Measurements from ENCODE around the gene DHFR. TPM values are rescaled to one million over a fixed set of nuclear protein-coding genes. Genes with fewer than 3 reads are reported as not detected.
A peak's percentile ranks its signal among the peaks of the same experiment; 100 is the strongest.
"Not testable (repeated sequence)": the region's sequence is repeated elsewhere in the genome, so short reads cannot be mapped to it uniquely, and the experiment has no call there.

Gene DHFR
- total and polyA plus RNA-seq, 9 donors = 28.0 to 52.0 (median 34.5) TPM

DNA sequence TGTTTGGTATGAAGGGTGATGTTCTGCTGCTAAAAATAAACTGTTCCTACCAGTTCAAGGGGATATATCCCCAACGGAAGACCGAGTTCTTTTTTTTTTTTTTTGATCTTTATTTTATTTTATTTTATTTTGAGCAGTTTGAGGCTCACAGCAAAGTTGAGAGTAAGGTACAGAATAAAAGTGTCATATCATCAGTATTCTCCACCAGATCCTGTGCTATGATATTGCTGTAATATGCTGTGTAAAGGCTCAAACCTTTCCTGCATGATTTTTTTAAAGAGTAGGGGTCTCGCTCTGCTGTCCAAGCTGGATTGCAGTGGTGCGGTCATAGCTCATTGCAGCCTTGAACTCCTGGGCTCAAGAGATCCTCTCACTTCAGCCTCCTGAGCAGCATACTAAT, 34.8 kb upstream of the DHFR start:
- H3K36me3 ChIP-seq (ENCODE audit: control insufficient read depth, insufficient read depth, low read length) = no peaks in the 10 kb centered on the region
- no peak overlapping the region for H3K27ac ChIP-seq (ENCODE audit: low read length)
- H3K27me3 ChIP-seq (ENCODE audit: control insufficient read depth, insufficient read depth, low read length) = no peaks in the 10 kb centered on the region
- no peaks in the 10 kb centered on the region for H3K9me3 ChIP-seq (replicated peaks; ENCODE audit: control insufficient read depth, low read depth, low read length)
- no peaks in the 10 kb centered on the region for H3K4me1 ChIP-seq (ENCODE audit: control insufficient read depth, insufficient read depth, low read length)
- no peak for DNase-seq
- H3K4me3 ChIP-seq (ENCODE audit: low read length) = no peak overlapping the region
- 100% methylated on average over 2 of the region's 4 CpGs for WGBS (ENCODE audit: insufficient coverage)

DNA sequence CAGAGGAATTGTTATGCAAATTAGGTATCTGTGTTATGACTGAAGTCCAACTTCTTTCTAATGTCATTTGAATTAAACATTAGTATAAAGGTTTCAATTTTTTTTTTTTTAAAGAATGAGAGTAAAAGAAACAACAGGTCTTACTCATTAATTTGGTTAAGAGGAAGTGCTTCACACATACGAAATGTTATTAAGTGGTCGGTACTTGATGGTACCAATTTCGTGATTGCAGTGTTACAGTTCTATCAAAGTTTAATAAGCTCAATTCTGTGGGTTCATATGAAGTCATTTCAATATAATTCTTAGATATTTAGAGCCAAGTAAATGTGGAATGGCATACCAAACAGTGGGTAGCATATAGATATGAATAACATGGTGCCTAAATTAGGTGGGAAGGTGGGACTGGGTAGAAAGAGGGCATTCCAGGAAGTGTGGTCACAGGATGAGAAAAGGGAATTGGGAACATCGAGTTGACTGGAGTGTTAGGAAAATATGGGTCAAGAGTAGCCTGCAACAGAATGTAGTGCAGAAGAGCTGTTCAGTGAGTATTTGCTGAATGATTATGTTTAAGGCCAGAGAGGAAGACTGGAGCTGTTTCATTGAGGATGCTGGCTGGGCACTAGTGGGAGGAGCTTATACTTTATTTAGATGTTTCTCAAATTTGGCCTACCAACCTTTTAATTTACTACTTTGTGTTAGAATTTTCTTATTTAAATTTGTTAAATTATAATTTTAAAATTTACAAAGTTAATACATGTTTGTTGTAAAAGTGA, 34.1 kb upstream of the DHFR start:
- Histone ChIP-seq H3K4me3 (ENCODE audit: low read length) (no peak overlapping the region), H3K27me3 (ENCODE audit: control insufficient read depth, insufficient read depth, low read length) (no peaks in the 10 kb centered on the region), H3K4me1 (ENCODE audit: control insufficient read depth, insufficient read depth, low read length) (no peaks in the 10 kb centered on the region), H3K9me3 (replicated peaks; ENCODE audit: control insufficient read depth, low read depth, low read length) (no peaks in the 10 kb centered on the region), H3K27ac (ENCODE audit: low read length) (no peak overlapping the region), H3K36me3 (ENCODE audit: control insufficient read depth, insufficient read depth, low read length) (no peaks in the 10 kb centered on the region)
- no peak for DNase-seq
- 71% methylated on average over 1 of the region's 4 CpGs for WGBS (ENCODE audit: insufficient coverage)

GRCh38 chr5:80686757-80687156, 32.0 kb upstream of the DHFR start:
- H3K27me3 ChIP-seq (ENCODE audit: control insufficient read depth, insufficient read depth, low read length) = no peaks in the 10 kb centered on the region
- H3K27ac ChIP-seq (ENCODE audit: low read length) = no peak overlapping the region
- H3K9me3 ChIP-seq (replicated peaks; ENCODE audit: control insufficient read depth, low read depth, low read length) = no peaks in the 10 kb centered on the region
- H3K4me1 ChIP-seq (ENCODE audit: control insufficient read depth, insufficient read depth, low read length) = no peaks in the 10 kb centered on the region
- H3K4me3 ChIP-seq (ENCODE audit: low read length) = no peak overlapping the region
- no peaks in the 10 kb centered on the region for H3K36me3 ChIP-seq (ENCODE audit: control insufficient read depth, insufficient read depth, low read length)
- peak; percentile 29 for DNase-seq

DNA sequence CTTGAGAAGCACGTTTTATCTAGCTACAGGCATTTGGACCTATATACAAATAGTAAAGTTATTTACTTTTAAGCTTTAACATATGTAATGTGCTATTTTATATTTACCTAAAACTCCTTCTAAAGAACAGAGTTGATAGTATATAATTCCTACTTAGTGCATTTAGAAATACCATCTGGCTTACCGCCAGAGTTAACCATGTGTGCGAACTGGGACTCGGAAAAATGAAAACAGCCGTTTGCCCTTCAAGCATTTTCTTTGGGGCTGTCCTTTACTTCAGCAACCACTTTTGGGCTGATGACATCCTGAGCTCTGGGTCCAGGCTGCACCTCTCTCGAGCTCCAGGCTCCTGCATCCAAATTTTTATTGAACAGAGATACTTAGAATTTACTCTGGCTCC, 21.9 kb upstream of the DHFR start:
- no peak for DNase-seq
- no peak overlapping the region for H3K27ac ChIP-seq (ENCODE audit: low read length)
- no peak overlapping the region for H3K4me3 ChIP-seq (ENCODE audit: low read length)
- H3K9me3 ChIP-seq (replicated peaks; ENCODE audit: control insufficient read depth, low read depth, low read length) = no peaks in the 10 kb centered on the region
- no peaks in the 10 kb centered on the region for H3K4me1 ChIP-seq (ENCODE audit: control insufficient read depth, insufficient read depth, low read length)
- peaks cover 18% of the 10 kb centered on the region for H3K36me3 ChIP-seq (ENCODE audit: control insufficient read depth, insufficient read depth, low read length)
- 68% methylated on average over 5 of the region's 6 CpGs for WGBS (ENCODE audit: insufficient coverage)
- no peaks in the 10 kb centered on the region for H3K27me3 ChIP-seq (ENCODE audit: control insufficient read depth, insufficient read depth, low read length)

DNA sequence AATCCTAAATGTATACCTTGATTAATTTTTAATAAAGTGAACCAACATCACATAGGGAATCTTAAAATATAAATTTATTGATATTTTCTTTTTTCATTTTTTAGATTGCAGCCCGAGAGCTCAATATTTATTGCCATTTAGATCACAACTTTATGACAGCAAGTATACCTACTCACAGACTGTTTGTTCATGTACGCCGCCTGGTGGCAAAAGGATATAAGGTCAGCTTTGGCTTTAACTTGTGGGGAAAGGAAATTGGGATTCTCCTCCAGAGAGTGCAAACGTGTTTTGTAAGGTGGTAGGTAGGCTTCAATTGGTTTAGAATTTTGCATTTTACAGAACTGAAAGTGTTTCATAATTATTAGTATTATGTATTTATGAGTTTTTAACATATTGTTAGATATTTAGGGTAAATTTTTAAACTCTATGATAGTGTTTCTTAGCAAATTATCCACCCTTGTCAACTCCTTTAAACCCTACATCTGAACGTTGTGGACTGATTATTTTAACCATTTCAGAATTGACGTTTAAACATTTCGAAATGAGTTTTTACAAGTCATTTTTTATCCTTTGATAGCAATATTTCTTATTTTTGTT, 17.5 kb upstream of the DHFR start:
- Histone ChIP-seq H3K27me3 (ENCODE audit: control insufficient read depth, insufficient read depth, low read length) (no peaks in the 10 kb centered on the region), H3K4me3 (ENCODE audit: low read length) (no peak overlapping the region), H3K4me1 (ENCODE audit: control insufficient read depth, insufficient read depth, low read length) (no peaks in the 10 kb centered on the region), H3K9me3 (replicated peaks; ENCODE audit: control insufficient read depth, low read depth, low read length) (no peaks in the 10 kb centered on the region), H3K36me3 (ENCODE audit: control insufficient read depth, insufficient read depth, low read length) (peaks cover 26% of the 10 kb centered on the region), H3K27ac (ENCODE audit: low read length) (no peak overlapping the region)
- WGBS (ENCODE audit: insufficient coverage) = no CpG with 5 or more reads among the region's 7 CpGs
- DNase-seq = peak; percentile 82

DNA sequence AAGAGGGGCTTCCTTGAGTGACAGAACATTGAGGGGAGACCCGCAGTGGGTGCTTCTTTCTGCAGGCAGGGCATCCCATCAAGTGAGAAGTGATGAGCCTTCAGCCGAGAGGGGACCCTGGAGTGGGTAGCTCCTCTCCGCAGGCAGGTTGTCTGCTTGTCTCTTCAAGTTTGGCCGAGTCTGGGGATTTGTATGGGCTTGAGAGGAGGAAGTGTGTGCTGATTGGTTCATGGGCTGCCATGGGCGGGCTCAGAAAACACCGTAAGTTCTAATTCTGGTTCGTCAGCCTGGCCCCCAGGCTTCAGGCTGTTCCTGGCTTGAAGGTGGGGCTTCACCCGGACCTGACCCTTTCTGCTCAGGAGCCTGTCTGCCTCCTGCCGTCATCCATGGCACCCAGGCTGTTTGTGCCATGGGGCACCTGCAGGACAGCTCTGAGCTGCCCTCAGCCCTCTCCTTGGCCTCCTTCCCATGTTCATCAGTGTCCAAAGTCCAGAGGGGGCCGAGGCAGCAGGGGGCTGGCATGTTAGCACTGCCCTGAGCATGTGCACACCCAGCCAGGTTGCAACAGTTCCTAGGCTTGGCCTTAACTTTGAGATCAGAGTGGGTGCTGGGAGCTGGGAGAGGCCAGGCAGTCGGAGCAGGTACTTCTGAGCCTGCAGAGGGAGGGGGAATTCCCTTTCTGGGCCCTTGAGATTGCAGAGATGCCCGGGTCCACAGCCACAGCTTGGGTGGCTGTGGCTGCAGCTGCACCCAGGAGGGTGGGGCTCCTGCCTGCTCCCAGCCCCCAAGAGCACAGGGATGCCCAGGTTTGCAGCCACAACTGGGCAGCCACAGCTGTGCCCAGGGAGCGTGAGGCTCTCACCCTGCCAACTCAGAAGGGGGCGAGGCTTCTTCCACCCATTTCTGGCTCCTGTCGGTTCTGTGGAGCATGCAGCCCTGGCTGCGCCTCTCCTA, 13.5 kb upstream of the DHFR start:
- peak; percentile 11 for DNase-seq
- Histone ChIP-seq H3K4me1 (ENCODE audit: control insufficient read depth, insufficient read depth, low read length) (no peaks in the 10 kb centered on the region), H3K27ac (ENCODE audit: low read length) (no peak overlapping the region), H3K27me3 (ENCODE audit: control insufficient read depth, insufficient read depth, low read length) (no peaks in the 10 kb centered on the region), H3K36me3 (ENCODE audit: control insufficient read depth, insufficient read depth, low read length) (peaks cover 25% of the 10 kb centered on the region), H3K9me3 (replicated peaks; ENCODE audit: control insufficient read depth, low read depth, low read length) (no peaks in the 10 kb centered on the region), H3K4me3 (ENCODE audit: low read length) (no peak overlapping the region)
- WGBS (ENCODE audit: insufficient coverage) = 82% methylated on average over 15 of the region's 16 CpGs

DNA sequence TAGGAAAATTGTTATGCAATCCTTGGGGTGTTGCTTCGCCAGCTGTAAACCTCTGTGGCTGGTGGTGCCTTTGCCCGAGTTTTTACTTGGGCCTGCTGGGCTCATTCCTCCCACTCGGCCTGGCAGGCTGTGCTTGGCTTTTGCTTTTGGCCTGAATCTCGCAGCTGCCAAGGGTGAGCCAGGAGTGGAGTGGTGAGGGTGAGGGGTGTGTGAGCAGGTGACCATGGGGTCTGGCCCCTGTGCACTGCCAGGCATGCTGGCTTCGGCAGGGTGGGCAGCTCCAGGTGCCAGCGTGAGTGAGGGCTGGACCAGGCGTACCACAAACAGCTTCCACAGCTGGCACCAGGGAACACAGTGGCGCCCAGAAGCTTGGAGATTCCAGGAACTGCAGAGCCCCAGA, 12.6 kb upstream of the DHFR start:
- peaks cover 23% of the 10 kb centered on the region for H3K36me3 ChIP-seq (ENCODE audit: control insufficient read depth, insufficient read depth, low read length)
- 83% methylated on average over 8 of the region's 8 CpGs for WGBS (ENCODE audit: insufficient coverage)

DNA sequence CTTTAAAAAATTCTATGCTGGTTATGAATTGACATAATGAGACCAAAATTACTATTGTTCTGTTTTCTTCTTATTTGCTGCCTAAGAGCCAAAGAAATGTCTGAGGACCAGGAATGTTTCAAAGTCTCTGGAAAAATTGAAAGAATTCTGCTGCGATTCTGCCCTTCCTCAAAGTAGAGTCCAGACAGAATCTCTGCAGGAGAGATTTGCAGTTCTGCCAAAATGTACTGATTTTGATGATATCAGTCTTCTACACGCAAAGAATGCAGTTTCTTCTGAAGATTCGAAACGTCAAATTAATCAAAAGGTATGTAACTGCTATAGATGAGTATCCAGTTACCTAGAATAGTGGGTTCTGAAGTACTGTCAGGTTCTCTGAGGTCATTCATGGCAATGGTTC, 10.3 kb upstream of the DHFR start:
- H3K4me1 ChIP-seq (ENCODE audit: control insufficient read depth, insufficient read depth, low read length) = no peaks in the 10 kb centered on the region
- H3K36me3 ChIP-seq (ENCODE audit: control insufficient read depth, insufficient read depth, low read length) = peaks cover 24% of the 10 kb centered on the region
- no peak for DNase-seq
- H3K27ac ChIP-seq (ENCODE audit: low read length) = no peak overlapping the region
- WGBS (ENCODE audit: insufficient coverage) = 95% methylated on average over 4 of the region's 4 CpGs
- H3K27me3 ChIP-seq (ENCODE audit: control insufficient read depth, insufficient read depth, low read length) = no peaks in the 10 kb centered on the region
- H3K4me3 ChIP-seq (ENCODE audit: low read length) = no peak overlapping the region
- H3K9me3 ChIP-seq (replicated peaks; ENCODE audit: control insufficient read depth, low read depth, low read length) = no peaks in the 10 kb centered on the region

More for the DNA sequence above, 12.6 kb upstream of the DHFR start:
- Histone ChIP-seq H3K27me3 (ENCODE audit: control insufficient read depth, insufficient read depth, low read length) (no peaks in the 10 kb centered on the region), H3K4me1 (ENCODE audit: control insufficient read depth, insufficient read depth, low read length) (no peaks in the 10 kb centered on the region), H3K27ac (ENCODE audit: low read length) (no peak overlapping the region), H3K9me3 (replicated peaks; ENCODE audit: control insufficient read depth, low read depth, low read length) (no peaks in the 10 kb centered on the region), H3K4me3 (ENCODE audit: low read length) (no peak overlapping the region)
- DNase-seq = no peak

DNA sequence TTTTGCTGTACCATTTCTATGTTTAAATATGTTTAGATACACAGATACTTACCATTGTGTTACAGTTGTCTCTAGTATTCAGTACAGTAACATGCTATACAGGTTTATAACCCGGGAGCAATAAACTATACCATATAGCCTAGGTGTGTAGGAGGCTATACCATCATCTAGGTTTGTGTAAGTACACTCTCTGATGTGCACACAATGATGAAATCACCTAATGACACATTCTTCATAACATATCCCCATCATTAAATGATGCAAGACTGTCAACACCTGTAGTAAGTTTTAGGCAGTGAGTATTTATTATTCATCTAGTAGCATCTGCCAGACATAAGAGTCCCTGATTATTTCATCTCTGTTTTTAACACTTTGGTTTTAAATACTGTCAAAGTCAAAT, 7.3 kb upstream of the DHFR start:
- DNase-seq = no peak
- Histone ChIP-seq H3K9me3 (replicated peaks; ENCODE audit: control insufficient read depth, low read depth, low read length) (no peaks in the 10 kb centered on the region), H3K27ac (ENCODE audit: low read length) (no peak overlapping the region), H3K4me1 (ENCODE audit: control insufficient read depth, insufficient read depth, low read length) (no peaks in the 10 kb centered on the region), H3K27me3 (ENCODE audit: control insufficient read depth, insufficient read depth, low read length) (no peaks in the 10 kb centered on the region), H3K36me3 (ENCODE audit: control insufficient read depth, insufficient read depth, low read length) (peaks cover 33% of the 10 kb centered on the region), H3K4me3 (ENCODE audit: low read length) (no peak overlapping the region)
- no CpG with 5 or more reads among the region's 1 CpG for WGBS (ENCODE audit: insufficient coverage)

GRCh38 chr5:80660661-80661060, 5.9 kb upstream of the DHFR start:
- H3K4me3 ChIP-seq (ENCODE audit: low read length); H3K27me3 ChIP-seq (ENCODE audit: control insufficient read depth, insufficient read depth, low read length); DNase-seq; H3K4me1 ChIP-seq (ENCODE audit: control insufficient read depth, insufficient read depth, low read length); H3K9me3 ChIP-seq (replicated peaks; ENCODE audit: control insufficient read depth, low read depth, low read length); H3K27ac ChIP-seq (ENCODE audit: low read length): not testable (repeated sequence)
- H3K36me3 ChIP-seq (ENCODE audit: control insufficient read depth, insufficient read depth, low read length) = peaks cover 34% of the 10 kb centered on the region
- WGBS (ENCODE audit: insufficient coverage) = 100% methylated on average over 3 of the region's 7 CpGs
